Left lobe of liver (tissue), 2 donors: ENCODE measurements around the gene SLC6A20. TPM values are rescaled to one million over a fixed set of nuclear protein-coding genes. Genes with fewer than 3 reads are reported as not detected.

Experiments
- ATAC-seq: fragments of 200-7000 bp; cut with Tn5 transposase; one replicate; pipeline ENCODE4 v1.9.1; 2020; ENCODE audit warnings: mild to moderate bottlenecking, moderate library complexity
- DNase-seq: peaks from one replicate; pipeline ENCODE4 v3.0.0-alpha.2; 2020; ENCODE audit warnings: low spot score
- total RNA-seq: library from RNA; stranded (reverse); gene quantifications from one replicate; pipeline ENCODE4 v1.2.1, GENCODE V29; 2021
- donor health status: DM: no; HTN: no; CAD: no; lungs with moderate emphysema.
- donor health status: DM: no; HTN: yes; CAD: no.

Gene SLC6A20
- total RNA-seq, 1 donor from 2014 or later: 0.08 TPM

DNA sequence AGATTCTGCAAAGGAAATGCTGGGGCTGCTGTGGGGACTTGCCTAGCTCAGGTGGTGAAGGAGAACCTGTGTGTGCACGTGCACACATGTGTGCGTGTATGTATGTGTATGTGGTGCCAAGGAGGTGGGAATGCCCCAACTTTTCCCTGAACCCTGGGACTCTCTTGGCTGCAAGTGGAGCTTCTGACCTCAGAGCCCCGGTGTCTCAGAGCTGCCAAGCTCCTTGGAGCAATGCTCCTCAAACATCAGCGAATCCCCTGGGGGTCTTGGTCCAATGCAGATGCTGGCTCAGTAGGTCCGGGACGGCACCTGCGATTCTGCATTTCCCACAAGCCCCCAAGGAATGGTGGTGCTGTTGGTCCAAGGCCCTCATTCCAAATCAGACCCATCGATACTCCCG lies 5.8 kb upstream of the SLC6A20 start:
- DNase-seq (no peak), ATAC-seq (no peak)

DNA sequence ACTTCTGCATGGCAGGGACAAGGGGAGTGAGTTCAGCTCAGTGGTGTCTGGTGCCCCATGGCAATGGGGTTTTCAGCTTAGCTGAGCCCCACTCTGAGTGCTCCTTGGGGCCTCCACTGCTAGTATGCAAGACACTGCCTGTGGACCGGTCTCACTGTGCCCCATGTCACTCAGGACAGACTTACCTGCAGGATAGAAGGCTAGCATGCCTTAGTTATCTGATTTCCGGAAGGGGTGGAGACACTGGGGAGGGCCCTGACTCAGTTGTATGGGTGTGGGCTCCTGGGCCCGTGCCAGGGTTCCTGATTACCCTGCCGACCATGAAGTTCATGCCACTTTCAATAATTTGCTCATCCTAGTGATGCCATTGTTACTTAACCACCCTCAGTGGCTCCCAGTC lies 4.3 kb upstream of the SLC6A20 start:
- no peak for ATAC-seq
- no peak for DNase-seq

DNA sequence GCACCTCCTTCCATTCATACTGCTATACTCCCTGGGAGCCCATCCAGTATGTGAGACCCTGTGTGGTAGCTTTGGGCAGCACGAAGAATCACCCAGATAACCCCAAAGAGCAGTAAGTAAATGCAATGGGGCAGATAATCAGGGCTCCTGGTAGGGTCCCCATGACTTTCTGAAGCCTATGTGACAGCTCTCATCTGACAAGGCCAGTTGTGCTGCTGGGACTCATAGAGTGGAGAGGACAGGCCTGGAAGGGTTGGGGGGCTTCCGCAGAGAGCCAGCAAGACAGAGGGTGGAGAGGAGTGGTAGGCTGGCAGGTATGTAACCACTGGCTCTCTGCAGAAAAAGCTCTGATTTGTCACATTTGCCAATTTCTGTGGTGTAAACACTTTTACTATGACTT lies 3.2 kb upstream of the SLC6A20 start:
- ATAC-seq: no peak

DNA sequence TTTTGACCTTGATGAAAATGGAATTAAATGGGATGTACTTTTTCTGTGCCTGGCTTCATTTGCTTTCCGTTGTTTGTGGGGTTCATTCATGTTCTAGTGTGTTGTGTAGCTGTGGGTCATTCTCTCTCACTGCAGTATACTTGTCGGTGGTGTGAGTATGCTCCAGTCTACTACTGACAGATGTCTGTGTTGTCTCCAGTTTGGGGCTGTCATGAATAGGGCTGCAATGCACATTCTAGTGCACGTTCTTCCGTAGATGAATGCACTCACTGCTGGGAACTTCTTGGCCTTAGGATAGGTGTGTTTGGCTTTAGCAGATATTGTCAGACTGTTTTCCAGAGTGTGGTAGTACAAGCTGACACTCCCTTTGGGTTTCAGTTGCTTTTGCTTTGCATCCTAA lies 1.7 kb upstream of the SLC6A20 start:
- DNase-seq (no peak), ATAC-seq (no peak)

More for the DNA sequence above, 3.2 kb upstream of the SLC6A20 start:
- no peak for DNase-seq

DNA sequence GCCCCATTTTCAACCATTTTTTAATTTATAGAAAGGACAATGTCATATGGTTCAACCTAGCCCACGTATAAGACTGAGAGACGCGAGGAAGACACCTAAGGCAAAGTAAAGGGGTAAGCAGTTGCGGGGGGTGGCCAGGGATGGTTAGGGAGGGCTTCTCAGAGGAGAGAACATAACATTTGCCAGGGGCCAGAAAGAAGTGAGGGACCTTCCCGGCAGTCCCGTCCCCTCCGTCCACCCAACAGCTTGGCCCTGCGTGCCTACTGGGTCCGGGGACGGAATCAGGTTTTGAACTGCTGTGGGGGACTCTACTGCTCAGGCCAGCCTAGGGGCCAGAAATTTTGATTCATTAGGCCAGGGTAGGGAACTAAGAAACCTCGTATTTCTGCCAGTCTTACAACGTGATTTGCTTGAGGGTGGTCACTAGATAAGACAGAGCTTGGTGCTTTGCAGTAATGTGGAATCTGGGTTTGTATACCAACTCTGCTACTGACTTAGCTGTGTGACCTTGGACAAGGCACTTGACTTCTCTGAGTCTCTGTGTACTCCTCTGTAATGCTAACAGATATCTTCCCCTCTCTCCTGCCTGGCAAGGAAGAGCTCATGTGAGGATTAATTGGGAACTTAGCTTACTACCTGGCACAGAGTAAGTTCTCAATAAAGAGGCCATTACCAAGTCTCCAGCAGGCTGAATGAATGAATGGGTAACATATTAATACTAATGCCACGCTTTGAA lies 734 bp upstream of the SLC6A20 start:
- ATAC-seq: no peak

DNA sequence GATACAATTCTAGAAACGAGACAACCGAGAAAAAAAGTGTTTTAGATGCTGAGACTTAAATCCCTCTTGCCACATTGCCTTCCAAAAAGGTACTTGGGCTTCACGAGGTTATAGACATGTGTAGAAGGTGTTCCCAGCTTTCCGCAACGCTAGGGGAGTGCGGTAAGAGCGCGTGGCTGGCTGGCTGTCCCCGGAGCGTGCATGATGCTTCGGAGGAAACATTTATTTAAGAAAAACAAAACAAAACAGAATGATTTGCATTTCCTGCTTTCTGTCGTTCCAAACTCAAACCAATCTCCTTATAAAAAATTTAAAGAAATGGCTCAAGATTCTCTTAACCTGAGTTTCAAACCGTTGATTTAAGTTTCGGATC lies 841 bp downstream of the SLC6A20 start:
- no peak for ATAC-seq
- DNase-seq: no peak

More for the DNA sequence above, 734 bp upstream of the SLC6A20 start:
- DNase-seq: no peak

DNA sequence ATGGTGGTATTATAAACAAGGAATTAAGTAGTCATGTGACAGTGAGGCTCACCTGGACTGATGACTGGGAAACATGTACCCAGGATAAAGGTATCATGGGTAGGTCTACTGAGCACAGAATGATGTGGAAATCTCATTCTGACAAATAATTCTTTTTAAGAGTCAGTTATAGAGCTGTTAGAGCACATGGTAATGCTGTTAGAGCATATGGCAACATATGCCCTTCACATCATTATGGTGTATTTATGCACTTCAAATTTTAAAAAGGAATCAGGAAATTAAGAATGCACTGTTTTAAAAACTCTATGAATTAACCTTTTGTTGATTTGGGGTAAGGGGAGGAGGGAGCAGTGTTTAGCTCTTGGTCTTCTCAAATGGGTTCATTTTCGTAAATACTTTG lies 1.7 kb downstream of the SLC6A20 start:
- ATAC-seq (no peak), DNase-seq (no peak)

DNA sequence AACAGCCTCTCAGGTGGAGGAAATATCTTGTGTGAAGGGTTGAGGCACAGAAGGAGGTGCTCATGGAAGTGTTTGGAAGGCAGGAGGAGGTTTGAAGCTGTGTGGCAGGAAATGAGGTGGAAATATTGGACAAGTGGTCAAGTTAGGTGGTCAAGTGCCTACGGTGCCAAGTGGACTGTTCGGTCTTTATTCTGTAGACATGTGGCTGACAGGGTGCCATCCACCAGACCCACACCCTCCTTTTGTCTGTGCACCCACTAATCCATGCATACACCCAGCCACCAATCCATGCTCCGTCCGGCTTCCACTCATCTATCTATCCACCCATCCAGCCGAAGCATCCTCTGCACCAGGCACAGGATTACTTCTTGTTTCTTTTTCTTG lies 2.2 kb downstream of the SLC6A20 start:
- ATAC-seq: no peak

DNA sequence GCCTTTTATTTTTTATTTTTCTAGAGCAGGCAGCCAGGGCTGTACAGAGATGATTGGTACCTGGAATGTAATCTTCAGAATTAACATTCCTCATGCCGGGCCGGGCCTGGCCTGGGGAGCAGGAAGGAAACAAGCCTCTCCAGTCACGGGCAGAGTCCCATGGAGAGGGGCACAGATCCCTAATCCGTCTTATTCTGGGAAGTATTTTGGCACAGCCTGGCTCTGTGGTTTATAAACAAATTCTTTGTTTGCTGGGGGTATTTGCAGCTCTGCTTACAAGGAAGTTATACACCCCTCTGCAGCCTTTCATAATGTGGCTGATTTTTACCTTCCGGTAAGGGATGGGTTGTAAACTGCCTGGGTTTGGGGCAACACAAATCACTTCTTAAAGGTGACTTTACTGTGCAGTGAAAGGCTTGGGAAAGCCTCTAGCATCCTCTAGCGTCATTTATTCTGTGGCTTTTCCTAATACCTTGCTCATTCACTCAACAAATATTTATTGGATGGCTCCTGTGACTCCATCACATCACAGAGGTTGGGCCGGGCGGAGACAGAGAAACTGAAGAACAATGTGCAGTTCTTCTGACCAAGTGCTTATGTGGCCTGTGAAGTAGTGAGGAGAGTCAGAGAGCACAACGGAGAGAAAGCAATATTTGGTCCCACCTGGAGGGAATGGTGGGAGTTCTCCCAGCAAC lies 2.7 kb downstream of the SLC6A20 start:
- ATAC-seq: no peak
- no peak for DNase-seq

More for the DNA sequence above, 2.2 kb downstream of the SLC6A20 start:
- no peak for DNase-seq

DNA sequence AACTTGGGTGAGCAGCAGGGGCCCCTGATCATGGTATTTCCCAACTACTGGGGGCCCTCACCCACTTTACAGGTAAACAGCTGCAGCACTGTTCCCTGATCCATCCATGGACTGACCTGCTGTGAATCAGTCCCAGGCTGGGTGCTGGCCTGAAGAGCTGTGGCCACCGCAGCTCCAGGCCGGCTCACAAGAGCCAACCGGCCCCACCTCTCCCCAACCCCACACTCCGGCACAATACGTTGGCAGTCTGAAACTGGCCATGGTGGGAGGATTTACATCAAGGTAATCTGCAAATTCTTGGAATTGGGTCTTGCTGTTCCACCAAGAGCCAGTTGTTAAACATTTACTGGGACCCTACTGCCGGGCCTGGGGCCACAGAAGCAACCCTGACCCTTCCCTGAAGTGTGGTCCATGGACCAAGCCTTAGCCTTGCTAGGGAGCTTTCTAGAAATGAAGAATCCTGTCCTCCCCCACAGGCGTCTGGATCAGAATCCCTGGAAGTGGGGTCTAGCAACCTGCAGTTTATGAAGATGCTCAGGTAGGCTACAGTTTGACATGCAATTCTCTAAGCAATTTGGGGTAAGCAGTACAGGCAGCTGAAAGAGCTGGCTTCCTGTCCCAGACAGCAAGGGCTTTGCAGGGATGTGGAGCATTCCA lies 3.7 kb downstream of the SLC6A20 start:
- DNase-seq (no peak), ATAC-seq (no peak)

DNA sequence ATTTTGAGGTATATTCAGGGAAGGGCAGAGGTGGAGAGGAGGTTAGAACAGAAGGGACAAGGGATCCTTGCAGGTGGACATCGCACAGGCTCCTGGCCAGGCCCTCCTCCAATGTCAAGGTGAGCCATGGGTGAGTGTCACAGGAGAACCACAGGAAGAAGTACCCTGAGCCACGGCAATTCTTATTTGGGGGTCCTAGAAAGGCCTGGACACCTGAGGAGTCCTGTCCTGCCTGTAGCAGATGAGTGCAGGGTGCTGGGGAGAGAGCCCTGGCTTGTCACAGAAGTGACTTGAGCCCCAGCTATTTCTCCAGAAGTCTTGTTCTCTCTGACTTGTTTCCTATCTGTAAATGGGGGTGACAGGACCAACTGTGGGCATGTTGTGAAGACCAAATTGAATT lies 4.3 kb downstream of the SLC6A20 start:
- ATAC-seq: no peak
- DNase-seq: no peak

DNA sequence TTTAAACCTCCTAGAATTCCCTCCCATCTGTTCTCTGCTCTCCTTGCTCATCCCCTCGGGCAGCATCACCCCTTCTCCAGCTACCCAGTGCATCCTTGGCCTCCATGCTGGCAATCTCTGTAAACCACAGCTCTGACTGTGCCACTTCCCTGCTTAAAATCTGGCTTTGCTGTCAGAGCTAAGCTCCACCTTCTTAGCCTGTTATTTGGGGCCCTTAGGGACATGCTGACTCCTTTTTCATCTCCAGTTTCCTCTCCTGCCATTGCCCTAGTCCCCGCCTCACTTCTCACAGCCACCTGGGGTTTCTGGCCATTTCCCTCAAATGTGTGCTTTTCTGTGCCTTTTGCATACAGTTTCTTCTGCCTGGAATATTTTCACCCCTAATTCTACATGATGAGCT lies 5.7 kb downstream of the SLC6A20 start:
- DNase-seq (no peak), ATAC-seq (no peak)

DNA sequence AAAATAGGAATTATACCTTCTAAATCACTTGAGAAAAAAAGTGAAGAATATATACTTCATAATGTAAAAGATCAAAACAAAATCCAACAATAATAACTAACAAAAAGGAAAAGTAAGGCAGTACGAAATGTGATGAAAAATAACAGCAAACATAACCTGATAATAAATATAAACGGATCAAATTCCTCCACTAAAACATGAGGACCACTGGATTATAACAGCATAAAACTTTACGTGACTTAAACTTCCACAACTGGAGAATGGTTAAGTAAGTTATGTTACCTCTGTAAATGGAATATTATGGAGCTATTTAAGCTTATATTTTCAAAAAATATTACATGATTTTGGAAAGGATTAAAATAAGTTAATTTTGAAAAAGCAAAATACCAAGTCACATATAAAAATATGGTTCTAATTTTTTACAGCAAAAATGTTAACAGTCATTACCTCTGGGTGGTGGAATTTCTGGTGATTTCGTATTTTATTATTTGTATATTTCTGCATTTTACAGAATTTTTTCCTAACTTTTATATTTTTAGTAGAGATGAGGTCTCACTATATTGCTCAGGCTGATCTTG lies 7.0 kb downstream of the SLC6A20 start:
- DNase-seq (no peak), ATAC-seq (no peak)

DNA sequence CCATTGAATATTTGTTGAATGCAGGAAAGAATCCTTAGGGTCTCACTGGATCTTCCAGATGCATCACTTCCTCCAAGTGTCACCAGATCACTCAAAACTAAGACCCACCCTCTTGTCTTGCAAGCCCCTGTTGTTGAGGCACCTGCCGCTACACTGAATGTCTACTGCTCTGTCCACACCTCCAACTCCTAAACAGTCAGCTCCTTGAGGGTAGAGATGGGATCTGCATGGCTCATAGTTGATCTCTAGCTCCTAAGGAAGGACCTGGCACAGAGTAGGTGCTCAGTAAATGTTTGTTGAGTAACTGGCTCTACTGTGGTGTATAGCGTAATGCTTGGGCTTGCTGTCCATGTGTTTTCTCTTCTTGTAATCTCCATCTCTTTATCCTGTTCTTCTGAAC lies 8.8 kb downstream of the SLC6A20 start:
- DNase-seq (no peak), ATAC-seq (no peak)

DNA sequence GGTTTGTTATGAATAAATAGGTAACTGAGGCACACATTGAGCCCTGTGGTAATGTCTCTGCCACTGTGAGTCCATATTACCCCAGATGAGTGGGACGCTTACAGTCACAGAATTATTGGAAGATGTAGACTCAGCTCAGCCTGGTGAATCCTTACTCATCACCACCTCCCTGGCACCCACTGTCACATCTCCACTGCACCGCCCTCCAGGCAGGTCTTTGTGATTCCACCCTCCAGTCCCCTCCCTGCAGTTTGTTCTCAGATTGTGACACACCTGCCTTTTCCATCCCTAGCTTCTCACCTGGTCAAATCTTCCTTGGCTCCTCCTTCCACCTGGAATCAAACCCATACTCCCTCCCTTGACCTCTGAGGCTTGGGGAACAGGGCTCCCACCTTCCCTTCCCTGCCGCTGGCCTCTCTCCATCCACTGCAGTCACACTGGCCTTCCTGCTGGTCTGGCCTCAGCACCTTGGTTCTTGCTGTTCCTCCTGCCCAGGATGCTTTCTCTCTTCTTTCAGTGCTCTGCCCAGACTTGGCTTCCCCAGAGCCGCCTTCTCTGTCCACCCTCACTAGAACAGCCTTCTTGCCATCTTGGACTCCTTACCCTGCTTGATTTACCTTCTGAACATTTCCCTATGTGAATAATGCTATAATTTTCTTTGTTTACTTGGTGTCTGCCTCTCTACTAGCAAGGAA lies 9.4 kb downstream of the SLC6A20 start:
- no peak for ATAC-seq
- no peak for DNase-seq

DNA sequence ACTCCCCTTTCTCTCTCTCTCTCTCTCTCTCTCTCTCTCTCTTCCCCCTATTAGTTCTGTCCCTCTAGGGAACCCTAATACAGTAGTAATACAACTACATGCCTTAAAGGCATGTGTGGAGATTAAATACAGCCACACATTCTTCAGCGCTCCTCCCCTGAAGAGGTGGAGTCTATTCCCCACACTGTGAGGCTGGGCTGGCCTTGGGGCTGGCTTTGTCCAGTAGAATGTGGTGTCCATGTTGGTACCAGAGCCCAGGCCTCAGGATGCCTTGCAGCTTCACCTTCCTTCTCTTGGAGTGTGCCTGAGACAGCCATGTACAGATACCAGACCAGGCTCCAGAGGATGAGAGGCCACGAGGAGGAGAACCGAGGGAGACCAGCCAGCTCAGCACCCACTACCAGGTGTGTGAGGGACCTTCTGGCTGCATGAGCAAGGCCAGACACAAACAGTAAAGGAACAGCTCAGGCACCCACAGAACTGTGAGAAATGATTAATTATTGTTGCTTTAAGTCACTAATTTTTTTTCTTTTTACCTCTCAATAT lies 10.7 kb downstream of the SLC6A20 start:
- DNase-seq (no peak), ATAC-seq (no peak)

DNA sequence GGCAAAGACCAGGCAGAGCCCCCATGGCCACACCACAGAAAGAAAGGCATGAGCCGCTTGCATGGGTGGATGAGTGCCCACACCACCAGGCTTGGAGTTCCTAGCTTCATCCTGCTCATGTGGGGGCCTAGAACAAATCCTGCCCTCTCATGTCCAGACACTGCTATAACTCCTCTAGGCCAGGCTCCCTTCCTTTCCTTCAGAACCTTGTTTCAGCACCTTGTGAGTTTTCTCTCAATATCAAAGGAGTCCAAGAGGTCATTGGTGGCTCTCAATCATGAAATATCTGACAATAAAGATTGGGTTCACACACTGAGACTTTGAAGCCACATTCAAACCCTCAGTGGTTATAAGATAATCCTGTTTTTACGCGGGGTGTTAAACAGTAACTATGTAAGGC lies 12.7 kb downstream of the SLC6A20 start:
- DNase-seq (no peak), ATAC-seq (no peak)

DNA sequence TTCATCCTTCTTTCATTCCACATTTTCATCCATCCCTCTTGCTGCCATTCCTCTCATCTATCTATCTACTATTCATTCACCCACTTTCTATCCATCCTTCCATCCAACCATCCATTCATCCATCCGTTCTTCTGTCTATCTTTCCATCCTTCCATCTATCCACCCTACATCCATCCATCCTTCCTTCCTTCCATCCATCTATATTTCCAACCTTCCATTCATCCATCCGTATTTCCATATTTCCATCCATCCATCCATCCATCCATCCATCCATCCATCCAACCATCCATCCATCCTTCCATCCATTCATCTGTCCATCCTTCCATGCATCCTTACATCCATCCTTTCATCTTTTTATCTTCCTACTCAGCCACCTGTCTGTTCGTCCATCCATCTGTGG lies 14.0 kb downstream of the SLC6A20 start:
- DNase-seq (no peak), ATAC-seq (no peak)

DNA sequence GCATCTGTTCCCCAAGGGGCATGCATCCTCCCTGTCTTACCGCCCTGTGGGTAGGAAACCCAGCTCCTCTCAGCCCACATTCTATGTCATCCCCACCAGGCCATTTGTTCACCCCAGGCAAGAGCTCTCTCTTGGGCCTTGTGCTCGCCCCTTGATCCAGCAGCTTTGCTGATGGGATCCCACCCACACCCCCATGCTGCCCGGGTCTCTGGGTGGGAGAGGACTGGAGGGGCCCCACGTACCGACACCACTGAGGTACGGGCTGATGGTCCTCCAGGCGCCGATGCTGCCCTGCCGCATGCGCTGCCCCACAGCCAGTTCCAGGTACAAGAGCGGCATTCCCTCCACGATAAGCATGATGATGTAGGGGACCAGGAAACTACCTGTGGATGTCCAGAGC lies 14.5 kb downstream of the SLC6A20 start:
- no peak for DNase-seq

DNA sequence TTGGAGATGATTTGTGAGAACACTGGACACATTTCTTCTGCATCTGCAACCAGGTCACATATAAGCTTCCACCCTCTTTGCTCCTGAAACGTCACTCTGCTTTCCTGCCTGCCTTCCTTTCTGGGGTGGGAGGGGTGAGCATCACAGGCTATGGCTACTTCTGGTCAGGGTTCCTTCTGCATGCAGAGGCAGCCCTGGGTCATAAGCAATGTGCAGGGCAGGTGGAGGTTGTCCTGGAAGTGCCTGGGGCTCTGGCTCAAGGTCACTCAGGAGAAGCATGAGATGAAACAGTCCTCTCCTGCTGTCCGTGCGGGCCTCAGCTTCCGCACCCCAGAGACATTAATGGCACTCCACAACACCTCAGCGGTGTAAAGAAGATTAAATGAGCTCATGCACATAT lies 15.1 kb downstream of the SLC6A20 start:
- no peak for ATAC-seq

More for the DNA sequence above, 14.5 kb downstream of the SLC6A20 start:
- no peak for ATAC-seq

More for the DNA sequence above, 15.1 kb downstream of the SLC6A20 start:
- DNase-seq: no peak
